ENCODE measurements around the gene PRPF4. TPM values are rescaled to one million over a fixed set of nuclear protein-coding genes. Genes with fewer than 3 reads are reported as not detected.

The PRPF4 gene
- total and polyA plus RNA-seq, 11 donors: 5.1 to 24.6 (median 13.8) TPM

GRCh38 chr9:113317777-113318176 lies 42.3 kb downstream of the PRPF4 start:
- H3K4me1 ChIP-seq: peaks cover 0 to 3% (median 0%) of the 10 kb centered on the region in 12 donors
- WGBS, 4 donors: 65 to 76% (median 71%) methylated on average over 2 of the region's 2 CpGs
- no peaks in the 10 kb centered on the region for H3K27me3 ChIP-seq
- H3K9me3 ChIP-seq: no peaks in the 10 kb centered on the region
- no peak for DNase-seq
- intact Hi-C loops (cut with DNase I): loop anchor here in 2 of 10 donors (10.0 kb wide), 2 partner anchors 337 to 347 kb away; no protein-coding TSS in a partner anchor
- H3K27ac ChIP-seq: no peak overlapping the region
- no peak overlapping the region for H3K4me3 ChIP-seq
- TF ChIP-seq POLR2A (IDR thresholded peaks at IDR 0.05): no peak
- TF ChIP-seq, protein P1, sequence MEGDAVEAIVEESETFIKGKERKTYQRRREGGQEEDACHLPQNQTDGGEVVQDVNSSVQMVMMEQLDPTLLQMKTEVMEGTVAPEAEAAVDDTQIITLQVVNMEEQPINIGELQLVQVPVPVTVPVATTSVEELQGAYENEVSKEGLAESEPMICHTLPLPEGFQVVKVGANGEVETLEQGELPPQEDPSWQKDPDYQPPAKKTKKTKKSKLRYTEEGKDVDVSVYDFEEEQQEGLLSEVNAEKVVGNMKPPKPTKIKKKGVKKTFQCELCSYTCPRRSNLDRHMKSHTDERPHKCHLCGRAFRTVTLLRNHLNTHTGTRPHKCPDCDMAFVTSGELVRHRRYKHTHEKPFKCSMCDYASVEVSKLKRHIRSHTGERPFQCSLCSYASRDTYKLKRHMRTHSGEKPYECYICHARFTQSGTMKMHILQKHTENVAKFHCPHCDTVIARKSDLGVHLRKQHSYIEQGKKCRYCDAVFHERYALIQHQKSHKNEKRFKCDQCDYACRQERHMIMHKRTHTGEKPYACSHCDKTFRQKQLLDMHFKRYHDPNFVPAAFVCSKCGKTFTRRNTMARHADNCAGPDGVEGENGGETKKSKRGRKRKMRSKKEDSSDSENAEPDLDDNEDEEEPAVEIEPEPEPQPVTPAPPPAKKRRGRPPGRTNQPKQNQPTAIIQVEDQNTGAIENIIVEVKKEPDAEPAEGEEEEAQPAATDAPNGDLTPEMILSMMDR (IDR thresholded peaks at IDR 0.05): peak in 3 of 12 donors; percentile 8 to 24 (median 13)
- peaks cover 0 to 52% (median 22%) of the 10 kb centered on the region in 9 donors for H3K36me3 ChIP-seq
- no peak for ATAC-seq

GRCh38 chr9:113319054-113319453 lies 43.6 kb downstream of the PRPF4 start:
- intact Hi-C loops (cut with DNase I): loop anchor here in 2 of 10 donors (10.0 kb wide), 2 partner anchors 336 to 346 kb away; no protein-coding TSS in a partner anchor
- TF ChIP-seq, protein P1 (IDR thresholded peaks at IDR 0.05): no peak
- TF ChIP-seq POLR2A (IDR thresholded peaks at IDR 0.05): no peak
- Histone ChIP-seq H3K27me3 (no peaks in the 10 kb centered on the region), H3K4me3 (no peak overlapping the region), H3K9me3 (no peaks in the 10 kb centered on the region), H3K36me3 (peaks cover 0 to 54% (median 22%) of the 10 kb centered on the region in 9 donors), H3K27ac (no peak overlapping the region), H3K4me1 (peaks cover 0 to 3% (median 0%) of the 10 kb centered on the region in 12 donors)
- ATAC-seq (no peak), DNase-seq (no peak)
- 87 to 95% (median 90%) methylated on average over 2 of the region's 2 CpGs for WGBS, 4 donors

GRCh38 chr9:113320051-113320450 lies 44.6 kb downstream of the PRPF4 start:
- no peaks in the 10 kb centered on the region for H3K9me3 ChIP-seq
- ATAC-seq (no peak), DNase-seq (no peak)
- peaks cover 0 to 54% (median 22%) of the 10 kb centered on the region in 9 donors for H3K36me3 ChIP-seq
- H3K4me3 ChIP-seq: no peak overlapping the region
- WGBS, 4 donors: 90 to 97% (median 96%) methylated on average over 3 of the region's 3 CpGs
- H3K27ac ChIP-seq: no peak overlapping the region
- H3K4me1 ChIP-seq: peaks cover 0 to 3% (median 0%) of the 10 kb centered on the region in 12 donors
- intact Hi-C loops (cut with DNase I): loop anchor here in 1 of 10 donors (5.0 kb wide), 1 partner anchor 47 kb away; no protein-coding TSS in a partner anchor
- H3K27me3 ChIP-seq: no peaks in the 10 kb centered on the region
- TF ChIP-seq POLR2A (IDR thresholded peaks at IDR 0.05): no peak
- TF ChIP-seq, protein P1 (IDR thresholded peaks at IDR 0.05): no peak

DNA sequence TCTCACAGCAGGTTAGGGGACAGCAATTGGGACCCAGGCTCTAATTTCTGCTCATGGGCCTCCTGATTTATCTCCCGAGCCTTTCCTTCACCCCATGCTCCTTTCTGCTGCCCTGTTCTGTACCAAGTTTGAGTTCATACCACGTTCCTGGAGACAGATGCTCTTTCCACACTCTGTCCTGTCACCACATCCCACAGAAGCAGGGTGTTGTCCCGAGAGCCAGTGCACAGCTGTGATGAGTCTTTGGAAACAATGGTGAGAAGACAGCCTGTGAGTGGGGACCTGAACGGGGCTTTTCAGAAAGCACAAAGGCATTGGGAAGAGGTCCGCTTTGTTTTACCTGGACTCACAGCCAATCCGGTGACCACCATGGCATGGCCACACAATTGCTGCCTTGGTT lies 47.2 kb downstream of the PRPF4 start:
- Histone ChIP-seq H3K27ac (no peak overlapping the region), H3K9me3 (no peaks in the 10 kb centered on the region), H3K36me3 (peaks cover 0 to 42% (median 17%) of the 10 kb centered on the region in 9 donors), H3K27me3 (no peaks in the 10 kb centered on the region), H3K4me1 (peaks cover 0 to 3% (median 0%) of the 10 kb centered on the region in 12 donors), H3K4me3 (no peak overlapping the region)
- 77 to 79% (median 77%) methylated on average over 6 of the region's 6 CpGs for whole genome bisulfite sequencing, 4 donors
- intact Hi-C loops (cut with DNase I): loop anchor here in 1 of 10 donors (5.0 kb wide), 1 partner anchor 45 kb away; no protein-coding TSS in a partner anchor
- no peak for ATAC-seq
- TF ChIP-seq POLR2A (IDR thresholded peaks at IDR 0.05): no peak
- DNase-seq: no peak
